Astrocyte (in vitro differentiated cells and primary cell): ENCODE results near the gene ORAI3.

Source experiments
- CTCF ChIP-seq: IDR thresholded peaks from 2 replicates; pipeline ENCODE4 v1.5.1; 2011; ENCODE audit warnings: low read depth, mild to moderate bottlenecking, inconsistent platforms, low read length, moderate library complexity; ENCODE audit not compliant: insufficient read depth
- EZH2 ChIP-seq: IDR thresholded peaks from 2 replicates; pipeline ENCODE4 v1.6.1; 2012; ENCODE audit warnings: mild to moderate bottlenecking, low read length, inconsistent platforms; ENCODE audit not compliant: insufficient read depth

DNA sequence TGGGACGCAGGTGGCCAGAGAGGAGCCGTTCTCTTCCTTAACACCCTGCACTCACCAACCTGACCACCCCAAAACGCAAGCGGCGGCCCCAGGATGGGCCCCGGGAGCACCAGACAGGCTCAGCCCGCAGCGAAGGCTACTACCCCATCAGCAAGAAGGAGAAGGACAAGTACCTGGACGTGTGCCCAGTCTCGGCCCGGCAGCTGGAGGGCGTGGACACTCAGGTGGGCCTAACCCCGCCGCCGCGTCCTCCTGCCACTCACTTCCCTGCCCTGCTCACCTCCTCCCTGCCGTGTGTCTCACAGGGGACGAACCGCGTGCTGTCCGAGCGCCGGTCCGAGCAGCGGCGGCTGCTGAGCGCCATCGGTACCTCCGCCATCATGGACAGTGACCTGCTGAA, 31.6 kb downstream of the ORAI3 start:
- TF ChIP-seq CTCF (no peak), EZH2 (no peak)
